ENCODE results near the gene GPSM3. TPM values are rescaled to one million over a fixed set of nuclear protein-coding genes. Genes with fewer than 3 reads are reported as not detected.

The GPSM3 gene
- total and polyA plus RNA-seq, 2 of the 13 experiments (the other 11 are each of a cell fraction or from before 2014, with no cell fraction given), result 0.18 to 6.2 TPM

GRCh38 chr6:32177788-32178546 lies 14.5 kb downstream of the GPSM3 start, which contains the start of gene RNF5 (continued):
- TF ChIP-seq PCBP1 (IDR thresholded peaks at IDR 0.05; ENCODE audit: borderline replicate concordance, low read depth, low read length) (no peak), ZBTB25 (CRISPR knock-in tag; IDR thresholded peaks at IDR 0.05) (no peak; the same call in 1 of the 2 replicates), ESRRA (CRISPR knock-in tag; IDR thresholded peaks at IDR 0.05; ENCODE audit: low read depth) (peak; percentile 25; the same call in 1 of the 2 replicates), FOXK2 (IDR thresholded peaks at IDR 0.05) (peak; percentile 80), ZNF276 (CRISPR knock-in tag; IDR thresholded peaks at IDR 0.05; ENCODE audit: low read depth) (no peak; the same call in 1 of the 2 replicates), HNRNPK (IDR thresholded peaks at IDR 0.05; ENCODE audit: low read depth, low read length, poor library complexity, severe bottlenecking) (no peak), NR2F1 (CRISPR knock-in tag; IDR thresholded peaks at IDR 0.05) (no peak), ZNF235 (CRISPR knock-in tag; IDR thresholded peaks at IDR 0.05; ENCODE audit: borderline replicate concordance) (no peak), SKIL (CRISPR knock-in tag; IDR thresholded peaks at IDR 0.05; ENCODE audit: borderline replicate concordance) (no peak), AFF4 (CRISPR knock-in tag; IDR thresholded peaks at IDR 0.05) (no peak), ATAD3A (CRISPR knock-in tag; IDR thresholded peaks at IDR 0.05) (no peak), ZNF354B (CRISPR knock-in tag; IDR thresholded peaks at IDR 0.05) (no peak), ZEB1 (IDR thresholded peaks at IDR 0.05; ENCODE audit: insufficient replicate concordance, low read depth) (no peak), MTF1 (CRISPR knock-in tag; IDR thresholded peaks at IDR 0.05) (no peak), POLR2AphosphoS2 (IDR thresholded peaks at IDR 0.05; ENCODE audit: low read depth, low read length) (no peak), SAP130 (CRISPR knock-in tag; IDR thresholded peaks at IDR 0.05; ENCODE audit: low read depth) (peak; percentile 63), ZNF512 (CRISPR knock-in tag; IDR thresholded peaks at IDR 0.05) (no peak)
